Fibroblast of gingiva (primary cell): ENCODE data around the gene NUP62.

ENCODE experiments used
- DNase-seq: peaks from one replicate; pipeline ENCODE4 v3.0.0-alpha.2; 2011; ENCODE audit warnings: low read depth

NUP62 gene

DNA sequence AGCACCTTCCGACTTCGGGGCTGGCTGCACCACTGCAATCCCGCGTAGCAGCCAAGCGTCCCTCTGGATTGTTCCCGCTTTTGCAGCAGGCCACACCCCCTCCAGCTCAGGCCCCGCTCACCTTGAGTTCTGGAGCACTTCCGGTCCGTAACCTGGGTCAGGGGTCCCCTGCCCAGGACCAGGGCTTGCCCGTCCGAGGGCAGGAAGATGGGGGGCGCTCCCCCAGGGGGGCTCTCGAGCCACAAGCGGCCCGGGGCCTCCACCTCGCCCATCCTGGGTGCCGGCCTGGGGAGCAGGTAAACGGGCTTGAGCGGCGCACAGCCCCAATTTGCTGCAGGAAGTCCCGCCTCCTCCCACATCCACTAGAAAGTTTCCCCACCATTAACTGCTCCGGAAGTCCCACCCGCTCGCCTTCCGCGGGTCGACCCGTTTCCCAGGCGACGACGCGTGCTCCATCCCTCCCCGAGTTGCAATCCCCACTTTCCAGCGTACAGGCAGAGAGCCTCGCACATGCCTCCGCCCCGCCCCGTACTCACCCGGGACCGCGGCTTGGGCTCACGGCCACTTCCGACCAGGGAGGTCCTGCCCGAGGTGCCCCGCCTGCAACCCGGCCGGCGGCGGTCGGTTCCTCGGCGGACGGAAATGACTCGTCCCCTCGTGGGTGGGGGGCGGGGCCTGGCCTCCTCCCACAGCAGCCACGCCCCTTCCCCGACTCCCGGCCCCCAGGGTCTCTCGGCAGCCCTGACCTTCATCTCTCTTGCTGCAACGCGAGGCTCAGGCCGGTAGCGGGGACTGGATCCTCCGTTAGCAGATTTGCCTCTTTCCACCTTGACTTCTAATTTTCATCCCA lies 62.1 kb downstream of the NUP62 start, which contains the start of gene PNKP:
Gene PNKP (minus strand): TSS at position 644 of the 850 bp plus-strand sequence. CDS start 372 bp downstream, at position 272.
- peak; percentile 93 for DNase-seq

DNA sequence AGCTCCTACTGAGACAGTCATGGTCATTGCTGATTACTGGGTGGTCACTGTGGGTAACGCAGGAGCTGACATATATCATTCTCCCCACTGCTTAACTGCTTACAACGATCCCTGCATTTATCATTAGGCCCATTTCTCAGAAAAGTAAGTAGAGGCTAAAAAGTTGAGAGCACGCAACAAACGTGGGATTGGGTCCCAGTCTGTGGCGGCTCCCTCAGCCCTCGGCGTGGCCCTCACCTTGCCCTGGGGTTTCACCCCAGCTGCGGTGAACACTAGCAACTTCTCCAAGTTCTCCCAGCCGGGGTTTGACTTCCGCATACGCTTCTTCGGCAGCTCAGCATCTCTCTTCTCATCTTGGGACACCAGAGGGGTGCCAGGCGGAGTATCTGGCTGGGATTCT lies 64.4 kb downstream of the NUP62 start:
- no peak for DNase-seq

DNA sequence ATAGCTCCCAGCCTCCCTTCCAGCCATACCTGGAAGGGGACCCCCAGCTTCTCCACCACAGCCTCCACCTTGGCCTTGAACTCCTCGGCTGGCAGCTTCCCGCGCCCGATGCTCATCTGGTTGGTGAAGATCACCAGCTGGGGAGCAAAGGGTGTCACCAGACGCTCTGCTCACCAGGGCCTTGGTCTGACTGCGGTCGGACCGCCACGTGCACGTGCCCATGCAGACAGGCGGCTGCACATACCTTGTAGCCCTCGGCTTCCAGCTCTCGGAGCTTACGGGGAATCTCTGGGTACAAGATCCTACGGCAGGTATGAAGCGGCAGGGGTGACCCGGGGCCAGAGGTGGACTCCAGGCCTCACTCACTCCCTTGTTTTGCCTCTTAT lies 65.4 kb downstream of the NUP62 start:
- DNase-seq, result no peak

DNA sequence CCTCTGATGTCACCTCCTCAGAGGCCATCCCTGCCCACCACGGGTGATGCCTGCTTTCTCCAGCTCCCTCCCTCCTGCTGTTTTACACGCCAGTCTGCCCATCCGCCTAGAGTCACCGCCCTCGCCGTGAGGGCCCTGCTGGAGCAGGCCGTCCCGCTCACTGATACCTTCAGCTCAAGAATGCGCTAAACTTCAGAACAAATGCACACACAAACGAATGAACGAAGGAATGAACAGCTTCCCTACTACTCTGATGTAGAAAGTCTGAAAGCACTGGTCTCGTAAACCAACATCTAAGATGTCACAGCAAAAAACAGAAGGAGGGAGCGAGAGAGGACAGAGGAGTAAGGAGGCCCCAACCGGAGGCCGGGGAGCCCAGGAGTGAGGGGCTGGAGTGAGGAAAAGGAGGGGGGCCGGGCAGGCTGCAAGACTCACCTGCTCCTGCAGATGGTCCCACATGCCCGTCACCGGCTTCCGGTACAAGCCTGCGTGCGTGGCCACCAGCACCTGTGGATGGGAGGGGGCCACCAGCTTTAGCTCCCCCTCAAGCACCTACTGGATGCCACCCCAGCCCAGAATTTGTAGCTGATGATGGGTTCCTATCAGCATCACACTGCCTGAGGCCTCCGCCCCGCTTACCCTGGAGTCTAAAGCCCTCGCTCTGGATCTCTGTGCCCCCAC lies 65.9 kb downstream of the NUP62 start:
- DNase-seq, result no peak

DNA sequence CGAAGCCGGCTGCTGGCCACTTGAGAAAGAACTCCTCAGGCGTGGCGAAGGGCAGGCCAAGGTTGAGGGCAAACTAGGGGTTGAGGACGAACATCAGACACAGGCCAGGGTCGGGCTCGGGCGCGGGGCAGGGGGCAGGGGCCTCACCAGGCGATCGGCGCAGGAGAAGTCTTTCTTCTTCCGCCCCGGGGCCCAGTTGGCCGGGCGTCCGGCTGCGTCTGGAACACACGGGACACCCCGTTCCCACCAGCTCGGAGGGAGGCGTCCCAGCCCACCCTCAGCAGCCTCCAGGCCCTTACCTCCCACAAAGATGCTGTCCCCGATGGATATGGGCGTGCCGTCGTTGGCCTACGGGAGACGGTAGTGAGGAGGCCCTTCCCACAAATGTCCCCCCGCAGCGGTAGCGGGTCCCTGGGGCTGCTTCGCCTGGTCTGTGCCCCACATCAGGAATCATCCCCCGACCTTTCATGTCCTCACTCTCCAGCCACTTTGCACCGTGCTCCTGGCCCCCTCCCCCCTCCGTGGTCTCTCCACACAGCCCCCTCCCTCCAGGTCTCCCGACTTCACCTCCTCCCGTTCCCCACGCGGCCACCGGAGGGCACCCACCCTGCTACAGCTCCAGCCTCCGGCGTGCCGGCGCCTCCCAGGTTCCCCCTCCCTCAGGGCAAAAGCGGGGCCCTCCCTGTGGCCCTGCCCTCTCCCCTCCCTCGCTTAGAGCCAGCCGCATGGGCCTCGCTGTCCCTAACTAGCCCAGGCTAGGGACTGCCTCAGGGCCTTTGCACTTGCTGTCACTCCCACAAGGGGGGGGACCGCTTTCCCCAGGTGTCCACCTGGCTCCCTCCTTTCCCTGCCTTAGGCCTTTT lies 66.7 kb downstream of the NUP62 start:
- no peak for DNase-seq

DNA sequence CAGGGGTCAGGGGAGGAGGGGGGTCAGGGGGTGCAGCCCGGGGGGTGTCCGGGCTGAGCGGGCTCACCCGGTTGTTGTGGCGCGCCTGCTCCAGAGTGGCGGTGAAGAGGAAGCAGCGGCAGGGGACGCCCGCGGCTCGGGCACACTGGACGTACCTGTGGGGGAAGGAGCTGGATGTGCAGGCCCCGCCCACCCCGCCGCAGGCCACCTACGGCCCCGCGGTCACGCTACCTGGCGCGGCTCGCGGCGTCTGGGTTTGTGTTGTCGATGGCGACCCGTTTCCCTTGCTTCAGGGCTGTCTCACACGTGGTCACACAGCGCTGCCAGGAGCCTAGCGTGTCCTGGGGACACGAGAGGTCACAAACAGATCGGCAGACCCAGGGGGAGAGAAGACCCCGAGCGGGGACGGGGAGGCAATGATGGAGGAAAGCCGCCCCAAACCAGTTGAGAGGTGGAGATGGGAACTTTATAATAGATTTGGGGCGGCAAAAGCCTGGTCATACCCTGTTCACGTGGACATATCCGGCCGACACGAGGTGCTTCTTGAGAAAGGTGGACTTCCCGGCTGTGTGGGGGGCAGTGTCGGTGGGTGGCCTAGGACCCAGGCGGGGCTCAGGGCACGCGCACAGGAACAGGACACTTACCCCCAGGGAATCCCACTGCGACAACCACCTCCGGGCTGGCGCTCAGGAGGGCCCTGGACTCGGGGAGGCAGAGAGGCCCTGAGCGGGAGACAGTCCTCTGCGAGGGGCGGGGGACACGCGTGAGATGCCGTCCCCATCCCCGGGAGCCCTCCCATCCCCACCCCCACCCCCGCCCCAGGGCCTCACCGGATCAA lies 67.5 kb downstream of the NUP62 start:
- no peak for DNase-seq

DNA sequence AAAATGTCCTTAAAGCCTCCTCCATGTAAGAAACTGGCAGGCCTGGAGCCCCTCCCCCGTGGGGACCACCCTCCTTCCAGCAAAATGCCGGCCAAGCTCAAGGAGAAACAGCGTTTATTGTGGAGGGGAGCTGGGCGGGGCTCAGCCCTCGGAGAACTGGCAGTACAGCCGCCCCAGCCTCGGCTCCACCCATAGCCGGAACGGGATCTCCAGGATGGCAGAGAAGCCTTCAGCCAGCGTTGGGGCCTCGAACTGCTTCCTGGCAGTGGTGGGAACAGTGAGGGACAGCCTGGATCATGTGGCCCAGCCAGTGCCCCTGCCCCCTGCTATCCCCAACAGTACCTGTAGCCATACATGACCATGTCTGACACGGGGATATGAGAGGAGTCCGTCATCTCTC lies 68.2 kb downstream of the NUP62 start:
- DNase-seq, result no peak

DNA sequence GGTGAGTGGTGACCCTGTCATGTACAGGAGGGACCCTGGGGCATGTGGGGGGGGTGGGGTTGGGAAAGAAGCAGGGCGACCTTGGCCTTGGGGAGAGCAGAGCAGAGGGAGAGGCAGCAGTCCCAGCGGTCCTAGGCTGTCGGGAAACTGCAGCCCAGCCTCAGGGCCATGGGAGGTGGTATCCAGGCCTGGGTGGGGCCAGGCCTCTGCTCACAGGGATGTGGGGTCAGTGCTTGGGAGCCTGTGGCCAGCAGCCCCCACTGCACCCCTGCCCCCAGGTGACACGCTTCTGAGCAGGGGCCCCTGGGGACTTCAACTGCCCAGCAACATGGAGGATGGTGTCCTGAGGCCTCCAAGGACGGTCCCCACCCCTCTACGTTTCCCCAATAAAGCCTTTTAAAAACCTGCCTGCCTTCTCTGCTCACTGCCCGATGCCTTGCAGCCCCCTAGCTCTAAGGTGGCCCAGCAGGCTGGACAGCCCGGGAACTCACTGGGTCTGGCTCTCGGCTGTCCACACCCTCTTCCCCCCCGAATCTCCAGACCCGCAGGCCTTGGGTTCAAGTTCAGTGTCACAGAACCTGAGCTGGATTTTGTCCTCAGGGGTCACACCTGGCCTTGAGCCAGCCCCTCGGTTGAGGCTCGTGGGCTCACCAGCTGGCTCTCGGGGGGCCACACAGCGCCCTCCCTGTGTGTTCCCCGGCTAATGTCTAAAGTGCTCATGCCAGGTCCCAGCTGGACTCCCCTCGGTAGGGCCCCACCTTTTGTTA lies 68.8 kb downstream of the NUP62 start:
- DNase-seq, result no peak

DNA sequence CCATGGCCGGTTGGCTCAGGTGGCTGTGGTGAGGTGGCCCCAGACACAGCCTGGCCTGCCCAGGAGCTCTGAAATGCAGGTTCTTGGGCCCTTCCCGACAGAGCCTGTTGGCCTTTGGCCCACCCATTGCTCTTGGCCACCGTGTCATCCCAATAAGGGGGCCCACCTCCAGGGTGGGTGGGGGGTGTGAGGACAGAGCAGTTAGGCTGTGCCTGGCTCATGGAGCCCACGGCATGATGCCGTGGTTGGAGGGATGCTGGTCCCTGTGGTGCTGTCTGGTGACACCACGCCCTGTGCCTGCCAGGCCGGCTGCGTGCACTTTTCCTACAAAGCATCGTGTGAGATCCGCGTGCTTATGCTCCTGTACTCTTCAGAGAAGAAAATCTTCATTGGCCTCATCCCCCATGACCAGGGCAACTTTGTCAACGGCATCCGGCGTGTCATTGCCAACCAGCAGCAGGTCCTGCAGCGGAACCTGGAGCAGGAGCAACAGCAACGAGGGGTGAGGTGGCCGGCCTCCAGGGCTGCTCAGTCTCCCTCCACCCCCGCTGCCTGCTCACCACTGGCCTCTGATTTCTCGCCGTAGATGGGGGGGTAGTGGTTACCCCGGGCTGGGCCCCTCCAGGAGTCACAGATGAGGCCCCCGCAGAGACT lies 69.5 kb downstream of the NUP62 start:
- DNase-seq, result no peak

DNA sequence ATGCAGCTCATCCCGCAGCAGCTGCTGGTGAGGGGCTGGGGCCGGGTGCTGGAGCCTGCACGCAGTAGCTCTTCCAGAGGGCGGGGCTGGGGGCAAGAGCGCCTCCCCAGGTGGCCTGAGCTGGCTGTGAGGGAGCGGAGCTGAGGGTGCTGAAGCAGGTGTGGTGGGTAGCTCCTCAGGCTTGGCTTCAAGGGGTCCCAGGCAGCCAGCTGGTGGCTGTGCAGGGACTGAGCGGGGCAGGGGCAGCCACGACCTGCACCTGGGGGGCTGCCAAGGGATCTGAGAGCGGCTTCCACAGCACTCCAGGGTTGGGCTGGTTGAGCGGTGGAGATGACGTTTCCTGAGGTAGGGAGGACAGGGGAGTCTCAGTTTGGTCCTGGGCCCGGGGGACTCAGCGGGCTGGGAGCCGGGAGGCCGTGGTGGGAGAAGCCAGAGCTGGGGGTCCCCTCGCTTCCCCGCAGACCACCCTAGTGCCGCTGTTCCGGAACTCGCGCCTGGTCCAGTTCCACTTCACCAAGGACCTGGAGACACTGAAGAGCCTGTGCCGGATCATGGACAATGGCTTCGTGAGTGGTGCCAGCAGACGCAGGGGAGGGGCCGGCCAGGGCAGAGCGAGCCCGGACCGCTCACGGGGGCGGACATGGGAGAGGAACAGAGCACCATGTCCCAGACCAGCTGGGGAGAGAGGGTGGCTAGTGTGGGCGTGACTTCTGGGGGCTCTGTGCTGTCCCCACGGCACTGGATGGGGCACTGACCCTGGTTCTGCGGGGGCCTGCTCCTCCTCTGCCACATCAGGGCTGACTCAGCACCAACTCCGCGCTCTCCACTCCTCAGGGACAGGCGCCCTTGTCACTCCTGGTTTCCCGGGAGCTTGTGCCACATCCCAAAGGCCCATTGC lies 71.0 kb downstream of the NUP62 start:
- DNase-seq, result no peak

DNA sequence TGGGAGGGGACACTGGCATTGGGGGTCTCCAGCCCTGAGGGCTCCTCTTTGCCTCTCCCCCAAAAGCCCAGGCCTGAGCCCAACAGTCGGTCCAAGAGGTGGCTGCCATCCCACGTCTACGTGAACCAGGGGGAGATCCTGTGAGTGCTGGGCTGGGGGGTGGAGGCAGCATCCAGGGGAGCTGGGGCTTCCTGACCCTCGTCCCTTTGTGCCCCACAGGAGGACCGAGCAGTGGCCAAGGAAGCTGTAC lies 71.5 kb downstream of the NUP62 start:
- DNase-seq, result no peak

DNA sequence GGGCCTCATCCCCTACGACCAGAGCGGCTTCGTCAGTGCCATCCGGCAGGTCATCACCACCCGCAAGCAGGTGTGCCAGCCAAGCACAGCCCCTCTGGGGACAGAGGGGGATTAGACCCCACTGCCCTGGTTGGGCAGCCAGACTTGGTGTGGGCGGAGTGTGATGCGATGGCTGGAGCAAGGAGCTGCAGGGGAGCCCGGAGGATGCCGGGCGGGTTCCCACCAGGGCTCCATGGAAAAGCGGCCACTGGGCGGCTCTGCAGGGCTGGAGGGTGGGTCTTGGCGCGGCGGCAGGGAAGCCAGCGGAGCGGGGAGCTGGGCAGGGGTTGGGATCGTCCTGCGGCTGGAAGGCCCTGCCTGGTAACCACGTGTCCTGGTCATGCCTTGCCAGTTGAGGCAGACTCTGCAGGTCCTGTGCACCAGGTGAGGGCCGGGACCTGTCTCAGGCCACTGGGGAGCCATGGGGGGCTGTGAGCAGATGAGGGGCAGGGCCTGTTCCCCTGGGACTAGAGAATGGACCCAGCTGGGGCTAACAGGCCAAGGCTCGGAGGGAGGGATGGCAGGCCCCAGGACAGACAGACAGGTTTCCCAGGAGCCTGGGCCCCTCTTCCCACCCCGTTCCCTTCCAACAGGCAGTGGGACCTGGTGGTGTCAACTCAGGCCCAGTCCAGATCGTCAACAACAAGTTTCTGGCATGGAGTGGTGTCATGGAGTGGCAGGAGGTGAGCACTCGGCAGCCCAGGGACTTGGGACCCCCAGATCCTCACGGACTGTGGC lies 72.1 kb downstream of the NUP62 start:
- no peak for DNase-seq
